Heart left ventricle (tissue), 16 donors: ENCODE measurements around the gene DCLK1. TPM values are rescaled to one million over a fixed set of nuclear protein-coding genes. Genes with fewer than 3 reads are reported as not detected.

Experiments
- ATAC-seq, 4 donors: fragments of 200-7000 bp; cut with Tn5 transposase; one replicate each; pipeline ENCODE4 v1.9.1; 2020 to 2022; ENCODE audit warnings: moderate library complexity in 4 of 4, mild to moderate bottlenecking in 3 of 4, moderate number of reproducible peaks in 1 of 4
- DNase-seq, 5 donors: peaks; one replicate each; pipeline ENCODE4 v3.0.0-alpha.2; 2020
- H3K27ac ChIP-seq, 12 donors: fragments of 200-600 bp; sonication (generic) in 4 of 12; one replicate each; pipeline versions ENCODE4 v1.5.0 to v1.8.0; 2016 to 2022; ENCODE audit warnings: mild to moderate bottlenecking in 2 of 12
- H3K27me3 ChIP-seq, 9 donors: fragments of 200-600 bp; sonication (generic) in 2 of 9; one replicate each; pipeline versions ENCODE4 v1.5.1 to v1.8.0; 2016 to 2022; ENCODE audit warnings: mild to moderate bottlenecking in 3 of 9
- H3K36me3 ChIP-seq, 9 donors: fragments of 200-600 bp; sonication (generic) in 2 of 9; one replicate each; pipeline versions ENCODE4 v1.5.0 to v1.8.0; 2018 to 2022; ENCODE audit warnings: mild to moderate bottlenecking in 2 of 9
- H3K4me1 ChIP-seq, 12 donors: fragments of 200-600 bp; sonication (generic) in 4 of 12; one replicate each; pipeline versions ENCODE4 v1.5.0 to v1.8.0; 2016 to 2022; ENCODE audit warnings: mild to moderate bottlenecking in 3 of 12
- H3K4me3 ChIP-seq, 12 donors: fragments of 200-600 bp; sonication (generic) in 4 of 12; one replicate each; pipeline versions ENCODE4 v1.5.0 to v1.8.0; 2017 to 2022; ENCODE audit warnings: mild to moderate bottlenecking in 9 of 12, moderate library complexity in 4 of 12
- H3K9me3 ChIP-seq, 12 donors: fragments of 200-600 bp; sonication (generic) in 4 of 12; one replicate each; pipeline versions ENCODE4 v1.5.0 to v1.8.0; 2016 to 2022; ENCODE audit warnings: mild to moderate bottlenecking in 1 of 12
- CTCF ChIP-seq, 12 donors: fragments of 200-600 bp; sonication (generic) in 4 of 12; IDR thresholded peaks; one replicate each; pipeline versions ENCODE4 v1.5.0 to v1.8.0; 2018 to 2022; ENCODE audit warnings: antibody characterized with exemption in 12 of 12, mild to moderate bottlenecking in 5 of 12
- POLR2A ChIP-seq, 2 donors: fragments of 450-650 bp; IDR thresholded peaks; one replicate each; pipeline ENCODE4 v1.6.1; 2017; ENCODE audit warnings: antibody characterized with exemption in 2 of 2, mild to moderate bottlenecking in 2 of 2, moderate library complexity in 2 of 2
- WGBS, 4 donors: extraction: QIAGEN DNeasy Blood & Tissue Kit in 2 of 4; methylation state at CpG; one replicate each; pipeline versions ENCODE4 v1.1.5 to v1.1.7; 2013 to 2018; 5-methylcytosine and 5-hydroxymethylcytosine counted together
- intact Hi-C, 10 donors: fragments of 100-400 bp; cut with DNase I; formaldehyde crosslinking; loops; one replicate each; pipeline versions ENCODE4 v1.11.1 to v1.14.2; 2022
- polyA plus RNA-seq, 2 donors: library from polyadenylated mRNA; stranded (reverse); fragments of 200-250 nt; gene quantifications; one replicate each; pipeline ENCODE4 v1.2.3, GENCODE V29; 2013
- total RNA-seq, 9 donors: library from RNA; depleted of rRNA in 2 of 9; stranded (reverse); fragments of >200 nt in 2 of 9; fragmentation: NEBNext Ultra II Directional in 3 of 9; extraction: Animal tissue kit (Norgen Biotek cat#: 25700) in 3 of 9; gene quantifications; one replicate each; pipeline versions ENCODE4 v1.1.0 to v1.2.4, GENCODE V29; 2016 to 2023
- donor health status: ischemic (EF 13 %, LVEDD 7.1; RV severe dilation, severe dysfunction).
- donor health status: healthy with polysubstance abuse.
- donor health status: DM: no; HTN: yes; CAD: no.
- donor health status: DM: no; HTN: no; CAD: no.
- donor health status: ischemic (EF 25% LVEDD 6.9; RV normal size, moderate dysfunction).
- donor health status: ischemic (EF 25% LVEDD 5.7; RV mildly dilated, moderate dysfunction).
- donor health status: healthy.
- donor health status: DM: yes; HTN: yes; CAD: no.
- donor health status: ischemic (EF 35%, LVEDD 5.7; RV mildly dilated, moderate dysfunction).
- donor health status: nonischemic (EF 11% LVEDD 7.7; RV severe dilation, severe dysfunction).
- donor health status: DM: yes; HTN: yes; CAD: no.
- donor health status: PGD.
- donor health status: ischemic (EF 29% LVEDD 5.4; RV normal size, mild dysfunction).
- donor health status: nonischemic (EF 23%, LVEDD 6.1; RV moderate dilation, normal function).

DCLK1 gene
- total and polyA plus RNA-seq, 11 donors, result 3.4 to 15.9 (median 11.2) TPM

GRCh38 chr13:35817642-35818607 lies 313.3 kb downstream of the DCLK1 start:
- Histone ChIP-seq H3K27ac (no peak overlapping the region), H3K4me1 (no peaks in the 10 kb centered on the region), H3K27me3 (no peaks in the 10 kb centered on the region), H3K9me3 (no peaks in the 10 kb centered on the region), H3K4me3 (no peak overlapping the region), H3K36me3 (no peaks in the 10 kb centered on the region)
- TF ChIP-seq POLR2A (IDR thresholded peaks at IDR 0.05), result no peak
- no peak for TF ChIP-seq CTCF (IDR thresholded peaks at IDR 0.05)
- no peak for DNase-seq
- no peak for ATAC-seq
- WGBS, 4 donors, result 48 to 56% (median 52%) methylated on average over 5 of the region's 5 CpGs
- intact Hi-C loops, result loop anchor here in 4 of 10 donors (10.0 kb wide), 2 partner anchors 137 to 183 kb away; no protein-coding TSS in a partner anchor

- peaks cover 0 to 5% (median 0%) of the 10 kb centered on the region in 9 donors for H3K36me3 ChIP-seq
- H3K9me3 ChIP-seq, result no peaks in the 10 kb centered on the region
- WGBS, 4 donors, result 83 to 92% (median 88%) methylated on average over 1 of the region's 1 CpG
- H3K4me3 ChIP-seq, result no peak overlapping the region
- H3K27ac ChIP-seq, result no peak overlapping the region
- no peaks in the 10 kb centered on the region for H3K27me3 ChIP-seq
- DNase-seq, result no peak
- intact Hi-C loops, result loop anchor here in 4 of 10 donors (10.0 kb wide), 2 partner anchors 140 to 180 kb away; no protein-coding TSS in a partner anchor
- TF ChIP-seq POLR2A (IDR thresholded peaks at IDR 0.05), result no peak
- no peak for TF ChIP-seq CTCF (IDR thresholded peaks at IDR 0.05)
- no peaks in the 10 kb centered on the region for H3K4me1 ChIP-seq
- ATAC-seq, result no peak
Observed at GRCh38 chr13:35814605-35815011, 316.6 kb downstream of the DCLK1 start.

GRCh38 chr13:35812736-35813135 lies 318.4 kb downstream of the DCLK1 start:
- H3K4me1 ChIP-seq, result no peaks in the 10 kb centered on the region
- no peaks in the 10 kb centered on the region for H3K9me3 ChIP-seq
- no peak for TF ChIP-seq POLR2A (IDR thresholded peaks at IDR 0.05)
- no peak for TF ChIP-seq CTCF (IDR thresholded peaks at IDR 0.05)
- peaks cover 0 to 5% (median 0%) of the 10 kb centered on the region in 9 donors for H3K36me3 ChIP-seq
- ATAC-seq (no peak), DNase-seq (no peak)
- H3K4me3 ChIP-seq, result no peak overlapping the region
- H3K27me3 ChIP-seq, result no peaks in the 10 kb centered on the region
- intact Hi-C loops, result loop anchor here in 4 of 10 donors (10.0 kb wide), 2 partner anchors 142 to 178 kb away; no protein-coding TSS in a partner anchor
- no peak overlapping the region for H3K27ac ChIP-seq
- WGBS, 4 donors, result 70 to 75% (median 73%) methylated on average over 6 of the region's 6 CpGs

GRCh38 chr13:35810321-35810720 lies 320.9 kb downstream of the DCLK1 start:
- H3K4me1 ChIP-seq, result no peaks in the 10 kb centered on the region
- H3K27ac ChIP-seq, result no peak overlapping the region
- DNase-seq, result no peak
- H3K9me3 ChIP-seq, result no peaks in the 10 kb centered on the region
- H3K4me3 ChIP-seq, result no peak overlapping the region
- ATAC-seq, result no peak
- no peaks in the 10 kb centered on the region for H3K27me3 ChIP-seq
- 74 to 93% (median 87%) methylated on average over 4 of the region's 4 CpGs for WGBS, 4 donors
- H3K36me3 ChIP-seq, result peaks cover 0 to 5% (median 0%) of the 10 kb centered on the region in 9 donors
- intact Hi-C loops, result loop anchor here in 4 of 10 donors (10.0 kb wide), 2 partner anchors 144 to 176 kb away; no protein-coding TSS in a partner anchor
- TF ChIP-seq CTCF (IDR thresholded peaks at IDR 0.05), result no peak
- TF ChIP-seq POLR2A (IDR thresholded peaks at IDR 0.05), result no peak
